GM19455 (cell line): ENCODE results near the gene IFT122.
"Not testable (repeated sequence)": the region's sequence is repeated elsewhere in the genome, so short reads cannot be mapped to it uniquely, and the experiment has no call there.

Experiments used
- ATAC-seq: cut with Tn5 transposase; IDR thresholded peaks from one replicate; pipeline ENCODE4 v1.9.1; 2021; ENCODE audit not compliant: unreplicated experiment

Gene IFT122

DNA sequence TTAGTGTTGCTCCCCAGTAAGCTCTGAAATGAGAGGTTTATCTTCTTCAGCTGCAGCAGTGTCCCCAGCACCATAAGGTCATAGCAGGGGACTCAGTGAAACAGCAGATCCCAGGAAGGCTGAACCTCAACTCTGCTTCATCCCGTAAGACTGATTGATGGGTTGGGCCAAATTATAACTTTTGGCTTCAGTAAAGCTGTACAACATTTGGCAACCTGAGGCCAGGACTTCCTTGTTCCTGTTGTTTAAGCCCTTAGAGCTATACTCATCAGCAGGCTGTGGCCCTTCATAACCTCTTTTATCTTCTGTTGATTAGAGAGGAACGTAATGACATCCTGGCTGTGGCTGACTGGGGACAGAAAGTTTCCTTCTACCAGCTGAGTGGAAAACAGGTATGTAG, 29.0 kb downstream of the IFT122 start:
- no peak for ATAC-seq

DNA sequence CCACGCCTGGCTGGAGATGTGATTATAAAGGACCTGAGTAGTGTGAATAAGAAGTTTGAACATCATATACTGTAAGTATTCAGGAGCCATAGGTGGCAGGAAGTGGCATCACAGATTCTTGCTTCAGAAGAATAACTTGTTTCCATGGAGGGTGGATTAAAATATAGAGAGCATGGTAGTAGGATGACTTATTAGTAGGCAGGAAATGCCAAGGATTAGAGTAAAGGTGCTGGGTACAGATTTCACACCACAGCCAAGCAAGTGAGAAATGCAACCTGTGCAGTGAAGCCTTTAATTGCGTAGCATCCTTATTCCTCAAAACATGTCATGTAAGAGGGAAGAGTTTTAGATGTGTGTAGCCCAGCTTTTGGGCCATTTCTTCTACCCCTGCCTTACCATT, 30.8 kb downstream of the IFT122 start:
- no peak for ATAC-seq

DNA sequence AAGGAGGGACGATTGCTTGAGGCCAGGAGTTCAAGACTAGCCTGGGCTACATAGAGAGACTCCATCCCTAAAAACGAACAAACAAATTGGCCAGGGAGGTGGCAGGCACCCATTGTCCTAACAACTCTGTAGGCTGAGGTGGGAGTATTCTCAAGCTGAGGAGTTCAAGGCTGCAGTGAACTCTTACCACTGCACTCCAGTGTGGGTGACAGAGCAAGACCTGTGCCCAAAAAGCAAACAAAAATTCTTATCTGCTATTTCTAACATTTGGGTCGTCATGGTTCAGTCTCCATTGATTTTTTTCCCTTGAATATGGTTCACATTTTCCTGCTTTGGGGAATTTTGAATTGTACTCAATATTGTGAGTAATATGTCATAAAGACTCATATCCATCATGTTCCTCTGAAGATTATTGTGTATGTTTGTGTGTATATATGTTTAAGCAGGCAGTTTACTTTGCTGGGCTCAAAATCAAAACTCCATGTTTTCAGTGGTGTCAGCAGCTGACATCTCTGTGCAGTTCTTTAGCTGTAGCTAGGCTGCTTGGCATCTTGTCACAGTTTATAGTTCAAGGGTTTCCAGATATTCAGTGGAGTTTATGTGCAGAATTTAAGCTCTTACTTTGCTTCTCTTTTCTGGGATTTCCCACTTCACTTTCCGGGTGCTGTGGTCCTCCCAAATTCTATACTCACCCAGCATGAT, 33.2 kb downstream of the IFT122 start:
- no peak for ATAC-seq

DNA sequence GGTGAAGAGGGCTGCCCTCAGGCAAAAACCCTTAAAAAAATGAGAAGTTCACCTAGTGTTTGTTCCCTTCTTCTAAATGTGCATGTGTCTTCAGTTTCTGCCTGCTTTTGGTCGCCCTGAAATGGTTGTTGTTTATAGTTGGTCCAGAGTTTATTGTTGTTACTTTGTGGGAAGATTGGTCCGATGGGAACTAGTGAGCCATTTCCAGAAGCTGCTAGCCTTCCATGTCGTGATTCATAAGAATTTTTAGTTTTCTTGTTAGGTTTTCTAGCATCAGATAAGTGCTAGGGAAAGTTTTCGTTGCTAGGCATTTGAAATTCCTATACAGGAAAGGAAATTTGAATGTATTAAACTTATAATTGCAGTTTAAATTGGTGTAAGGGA, 33.7 kb downstream of the IFT122 start:
- ATAC-seq = no peak

DNA sequence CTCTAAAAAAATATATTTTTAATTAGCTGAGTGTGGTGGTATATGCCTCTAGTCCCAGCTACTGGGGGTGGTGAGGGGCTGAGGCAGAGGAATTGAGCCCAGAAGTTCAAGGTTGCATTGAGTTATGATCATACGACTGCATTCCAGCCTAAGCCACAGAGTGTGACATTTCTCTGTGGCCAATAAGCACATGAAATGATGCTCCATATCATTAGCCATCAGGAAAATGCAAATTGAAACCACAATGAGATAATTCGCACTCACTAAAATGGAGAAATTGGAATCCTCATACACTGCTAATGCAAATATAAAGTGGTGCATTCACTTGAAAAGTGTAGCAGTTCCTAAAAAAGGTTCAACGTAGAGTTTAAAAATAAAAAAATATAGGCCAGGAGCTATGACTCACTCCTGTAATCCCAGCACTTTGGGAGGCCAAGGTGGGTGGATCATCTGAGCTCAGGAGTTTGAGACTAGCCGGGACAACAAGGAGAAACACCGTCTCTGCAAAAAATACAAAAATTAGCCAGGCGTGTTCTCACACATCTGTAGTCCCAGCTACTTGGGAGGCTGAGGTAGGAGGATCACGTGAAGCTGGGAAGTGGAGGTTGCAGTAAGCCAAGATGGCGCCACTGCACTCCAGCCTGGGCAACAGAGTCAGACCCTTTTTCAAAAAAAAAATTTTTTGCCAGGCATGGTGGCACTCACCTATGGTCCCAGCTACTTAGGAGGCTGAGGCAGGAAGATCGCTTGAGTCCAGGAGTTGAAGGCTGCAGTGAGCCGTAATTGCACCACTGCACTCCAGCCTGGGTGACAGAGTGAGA, 35.2 kb downstream of the IFT122 start:
- no peak for ATAC-seq

DNA sequence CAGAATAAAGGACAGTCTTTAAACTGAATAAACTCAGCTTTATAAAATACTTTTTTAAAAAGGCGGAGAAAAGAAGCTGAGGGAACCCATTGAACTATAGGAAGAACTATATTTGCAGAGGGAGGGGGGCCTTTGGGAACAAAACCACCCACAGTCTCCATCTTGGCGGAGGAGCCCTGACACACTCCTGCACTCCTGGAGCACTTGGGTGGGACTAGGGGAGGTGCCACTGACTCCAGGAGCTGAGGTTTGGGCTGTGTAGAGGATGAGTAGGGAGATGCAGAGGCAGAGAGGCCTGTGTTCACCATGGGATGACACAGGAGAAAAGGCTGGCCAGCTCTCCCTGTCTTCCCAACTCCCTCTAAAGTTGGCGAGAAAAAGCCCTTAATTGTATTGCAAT, 35.8 kb downstream of the IFT122 start:
- no peak for ATAC-seq

DNA sequence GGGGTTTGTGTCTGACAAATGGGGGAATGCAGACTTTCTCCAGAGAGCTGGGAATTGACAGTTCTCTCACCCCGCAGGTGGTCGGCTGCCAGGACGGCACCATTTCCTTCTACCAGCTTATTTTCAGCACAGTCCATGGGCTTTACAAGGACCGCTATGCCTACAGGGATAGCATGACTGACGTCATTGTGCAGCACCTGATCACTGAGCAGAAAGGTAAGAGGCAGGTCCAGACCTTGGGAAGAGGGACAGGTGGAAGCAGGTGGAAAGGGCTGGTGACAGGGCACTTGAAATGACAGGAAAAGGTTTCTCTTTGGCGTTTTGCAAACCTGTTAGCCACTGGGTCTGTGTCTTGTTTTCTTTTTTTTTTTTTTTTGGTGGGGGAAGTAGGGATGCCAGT, 36.6 kb downstream of the IFT122 start:
- no peak for ATAC-seq

DNA sequence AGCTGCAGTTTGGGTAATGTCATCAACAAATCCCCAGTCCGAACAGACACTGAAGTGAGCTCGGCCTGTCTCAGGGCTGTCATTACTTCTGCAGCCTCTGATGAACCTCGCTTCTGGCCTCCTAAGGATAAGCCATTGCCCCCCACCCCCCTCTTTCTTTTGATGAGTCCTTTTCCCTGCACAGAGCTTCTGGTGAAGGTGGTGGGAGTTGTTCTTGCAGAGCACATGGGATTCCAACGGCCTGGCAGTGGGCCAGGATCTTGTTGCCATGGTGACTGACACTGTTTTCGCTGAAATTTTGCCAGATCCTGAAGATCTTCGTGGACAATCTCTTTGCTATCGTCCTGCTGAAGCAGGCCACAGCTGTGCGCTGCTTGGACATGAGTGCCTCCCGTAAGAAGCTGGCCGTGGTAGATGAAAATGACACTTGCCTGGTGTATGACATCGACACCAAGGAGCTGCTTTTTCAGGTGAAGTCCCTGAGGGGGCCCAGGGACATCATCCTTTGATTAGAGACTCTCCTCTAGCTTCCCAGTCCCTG, 41.3 kb downstream of the IFT122 start:
- ATAC-seq = not testable (repeated sequence)

DNA sequence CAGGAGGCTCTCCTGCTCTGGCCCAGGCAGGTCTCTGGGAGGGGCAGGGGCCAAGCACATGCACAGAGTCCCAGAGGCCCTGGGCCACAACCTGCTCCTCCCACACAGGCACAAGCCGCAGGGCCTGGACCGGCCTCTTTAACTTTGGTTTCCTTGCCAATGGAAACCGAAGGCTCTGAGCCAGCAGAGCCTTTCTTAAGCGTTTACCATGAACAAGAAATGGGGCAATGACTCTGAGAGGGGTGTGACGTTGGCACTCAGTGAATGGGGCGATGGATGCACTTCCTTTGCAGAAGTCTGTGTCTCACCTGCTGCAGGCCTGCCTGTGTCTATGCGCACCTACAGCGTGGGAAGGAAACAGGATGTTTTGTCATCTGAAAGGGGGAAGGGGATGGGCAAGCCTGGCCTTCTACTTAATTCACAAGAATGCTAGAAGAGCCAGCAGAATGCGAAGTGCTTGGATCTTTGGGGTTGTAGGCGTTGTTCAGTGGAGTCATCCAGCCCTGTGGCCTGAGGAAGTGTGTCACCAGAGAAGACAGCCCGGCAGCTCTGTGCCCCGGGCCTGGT, 41.8 kb downstream of the IFT122 start:
- ATAC-seq = no peak

DNA sequence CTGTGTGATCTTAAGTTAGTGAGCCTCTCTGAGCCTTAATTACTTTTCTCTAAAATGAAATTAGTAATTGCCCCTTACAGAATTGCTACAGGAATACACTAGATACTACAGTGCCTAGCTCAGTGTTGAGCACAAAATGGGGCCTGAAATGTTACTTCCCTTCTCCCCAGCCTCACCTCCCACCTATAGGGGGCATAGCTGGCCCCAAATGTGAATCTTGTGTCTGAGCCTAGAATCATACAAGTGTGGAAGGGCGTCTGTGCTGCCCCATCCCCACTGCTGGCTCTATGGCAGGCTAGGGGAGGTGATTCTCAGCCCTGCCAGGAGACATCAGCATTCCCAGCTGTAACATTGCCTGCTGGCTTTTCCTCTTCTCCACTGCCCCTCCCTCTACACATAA, 42.7 kb downstream of the IFT122 start:
- ATAC-seq = no peak

DNA sequence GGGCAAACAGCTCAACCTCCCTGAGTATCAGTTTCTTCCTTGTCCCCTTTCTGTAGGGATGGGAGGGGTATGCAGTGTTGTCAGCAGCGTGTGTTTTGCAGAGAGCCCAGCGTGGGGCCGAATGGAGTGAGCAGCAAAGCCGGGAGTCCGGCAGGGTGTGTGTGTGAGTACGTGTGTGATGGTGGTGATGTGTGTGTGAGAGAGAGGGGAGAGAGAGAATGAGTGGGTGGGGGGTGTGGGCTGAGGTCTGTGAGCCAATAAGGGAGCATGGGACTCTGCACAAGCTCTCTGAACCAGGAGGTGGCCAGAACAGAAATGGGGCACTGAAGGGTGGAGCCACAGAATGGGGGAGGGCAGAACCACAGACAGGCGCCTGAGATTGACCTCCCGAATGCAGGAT, 43.8 kb downstream of the IFT122 start:
- no peak for ATAC-seq

DNA sequence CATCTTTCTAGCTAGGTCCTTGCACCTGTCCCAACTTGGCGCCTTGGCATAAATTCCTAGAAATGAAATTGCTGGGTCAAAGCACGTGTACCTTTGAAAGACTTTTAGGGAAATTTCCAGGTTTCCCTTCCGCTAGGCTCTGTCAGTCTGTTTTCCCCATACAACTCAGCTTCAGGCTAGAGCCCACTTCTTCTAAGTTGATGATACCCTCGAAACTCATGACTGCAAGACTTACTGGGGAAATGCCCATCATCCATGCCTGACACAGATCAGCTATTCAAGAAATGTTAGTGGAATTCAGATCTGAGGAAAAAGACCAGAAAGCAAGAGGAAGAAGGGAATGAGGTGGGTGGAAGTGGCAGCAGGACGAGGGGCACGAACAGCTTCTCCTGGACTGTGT, 45.1 kb downstream of the IFT122 start:
- ATAC-seq = not testable (repeated sequence)

DNA sequence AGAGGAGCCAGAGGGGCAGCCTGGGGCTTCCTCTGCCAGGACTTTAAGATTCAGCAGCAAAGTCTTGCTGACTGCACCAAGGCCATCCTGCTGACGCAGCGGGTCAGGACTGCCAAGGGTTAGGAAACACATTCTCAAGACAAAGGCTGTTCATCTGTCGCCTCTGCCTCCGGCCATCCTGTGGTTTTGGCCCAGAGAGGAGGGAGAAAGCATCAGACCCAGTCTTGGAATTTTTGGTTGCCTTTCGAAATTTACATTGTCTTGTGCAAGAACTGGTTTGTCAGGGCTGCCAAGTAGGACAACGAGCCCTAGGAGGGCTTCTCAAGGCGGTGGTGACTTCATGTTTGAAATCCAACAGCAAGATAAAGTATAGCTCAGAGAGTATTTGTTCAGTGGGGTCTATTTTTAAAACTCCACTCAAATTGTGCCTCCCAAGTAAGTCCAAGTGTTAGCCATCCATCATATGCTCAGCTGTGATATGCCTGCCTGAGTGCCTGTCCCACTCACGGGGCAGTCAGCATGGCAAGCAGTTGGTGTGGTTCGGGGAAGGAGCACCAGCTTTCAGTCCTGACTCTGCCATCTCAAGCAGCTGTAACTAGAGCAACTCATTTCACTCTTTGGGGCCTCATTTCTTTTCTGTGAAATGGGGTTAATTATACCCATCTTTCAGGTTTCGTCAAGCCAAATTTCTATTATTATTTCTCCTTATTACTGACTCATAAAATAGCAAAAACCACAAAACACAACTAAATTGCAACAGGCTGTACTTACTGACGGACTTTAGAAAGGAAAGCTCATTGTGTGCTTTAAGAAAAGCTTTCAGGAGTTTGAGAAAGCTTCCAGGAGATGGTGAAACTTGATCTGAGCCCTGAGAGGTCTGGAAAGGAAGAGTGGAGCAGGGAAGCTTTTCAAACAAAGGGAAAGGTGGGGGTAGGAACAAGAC, 46.0 kb downstream of the IFT122 start:
- peak; percentile 49 for ATAC-seq

DNA sequence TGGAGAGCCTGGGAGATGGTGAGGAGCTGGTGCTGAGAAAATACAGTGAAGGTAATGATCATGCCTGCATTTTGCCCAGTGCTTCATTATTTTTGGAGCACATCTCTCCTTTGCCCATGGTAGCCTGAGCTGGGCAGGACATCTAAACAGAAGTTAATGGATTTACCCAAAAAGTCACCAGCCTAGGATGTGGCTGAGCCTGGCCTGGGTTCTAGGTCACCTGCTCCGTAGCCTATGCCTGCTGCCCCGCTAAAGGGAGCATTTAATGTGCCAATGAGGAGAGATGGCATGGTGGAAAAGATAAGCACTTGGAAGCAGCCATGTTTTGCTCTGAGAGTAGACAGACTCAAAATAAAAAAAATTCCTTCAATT, 46.6 kb downstream of the IFT122 start:
- no peak for ATAC-seq

DNA sequence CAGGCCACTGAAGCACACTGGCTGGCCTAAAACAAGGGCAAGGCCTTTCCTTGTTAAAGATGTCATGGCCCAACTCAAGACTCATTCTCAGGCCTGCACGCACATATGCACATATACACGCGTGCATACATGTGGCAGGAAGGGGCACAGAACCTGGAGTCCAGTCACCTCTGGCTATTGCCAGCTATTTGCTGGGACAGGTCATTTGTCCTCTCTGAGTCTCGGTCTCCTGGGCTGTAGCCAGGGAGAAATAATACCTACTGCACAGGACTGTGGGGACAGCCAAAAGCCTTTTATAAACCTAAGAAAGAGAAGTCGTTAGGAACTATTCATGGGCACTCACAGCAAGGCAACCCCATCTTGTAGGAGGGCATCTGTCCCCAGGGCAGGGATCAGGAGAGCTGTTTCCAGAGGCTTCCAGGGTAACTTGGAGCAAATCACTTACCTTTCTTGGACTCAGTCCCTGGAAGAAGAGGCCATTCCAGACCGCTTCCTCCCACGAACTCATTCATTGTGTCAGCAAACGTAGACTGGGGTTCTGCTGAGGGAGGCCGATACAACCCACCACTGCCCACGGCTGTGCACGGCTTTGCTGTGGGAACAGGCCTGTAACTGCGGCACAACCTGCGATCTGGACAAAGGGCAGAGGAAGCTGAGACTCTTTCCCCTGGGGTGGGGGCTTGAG, 47.3 kb downstream of the IFT122 start:
- no peak for ATAC-seq

DNA sequence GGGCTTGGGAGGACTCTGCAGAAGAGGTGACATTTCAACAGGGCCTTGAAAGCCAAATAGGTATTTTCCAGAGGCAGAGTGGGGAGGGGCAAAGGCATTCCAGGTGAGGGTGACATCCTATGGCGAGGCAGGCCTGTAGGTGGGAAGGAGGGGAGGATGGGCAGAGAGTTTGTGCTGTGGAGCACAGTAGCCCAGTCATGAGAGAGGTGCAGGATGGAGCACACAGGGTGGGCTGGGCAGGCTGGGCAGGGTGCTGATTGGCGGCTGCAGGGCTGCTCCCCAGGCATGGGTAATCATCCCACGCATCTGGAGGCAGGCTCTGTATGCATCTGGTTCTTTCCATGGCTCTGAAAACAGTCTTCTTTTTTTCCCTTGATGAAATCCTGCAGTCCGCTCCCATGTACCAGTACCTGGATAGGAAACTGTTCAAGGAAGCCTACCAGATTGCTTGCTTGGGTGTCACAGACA, 47.9 kb downstream of the IFT122 start:
- ATAC-seq = not testable (repeated sequence)

DNA sequence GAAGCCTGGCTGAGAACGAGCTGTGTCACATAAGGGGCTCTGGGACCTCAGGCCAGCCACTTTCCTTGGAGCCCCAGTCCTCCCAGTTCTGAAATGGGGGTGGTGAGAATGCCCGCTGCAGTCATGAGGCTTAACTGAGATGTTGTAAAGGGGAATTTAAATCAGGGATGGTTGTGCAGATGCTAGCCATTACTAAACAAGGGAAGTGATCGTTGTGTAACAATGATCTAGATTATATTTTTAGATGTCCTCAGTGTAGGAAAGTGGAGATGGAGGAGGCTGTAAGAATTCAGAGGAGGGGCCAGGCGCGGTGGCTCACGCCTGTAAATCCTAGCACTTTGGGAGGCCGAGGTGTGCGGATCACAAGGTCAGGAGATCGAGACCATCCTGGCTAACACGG, 49.2 kb downstream of the IFT122 start:
- not testable (repeated sequence) for ATAC-seq

DNA sequence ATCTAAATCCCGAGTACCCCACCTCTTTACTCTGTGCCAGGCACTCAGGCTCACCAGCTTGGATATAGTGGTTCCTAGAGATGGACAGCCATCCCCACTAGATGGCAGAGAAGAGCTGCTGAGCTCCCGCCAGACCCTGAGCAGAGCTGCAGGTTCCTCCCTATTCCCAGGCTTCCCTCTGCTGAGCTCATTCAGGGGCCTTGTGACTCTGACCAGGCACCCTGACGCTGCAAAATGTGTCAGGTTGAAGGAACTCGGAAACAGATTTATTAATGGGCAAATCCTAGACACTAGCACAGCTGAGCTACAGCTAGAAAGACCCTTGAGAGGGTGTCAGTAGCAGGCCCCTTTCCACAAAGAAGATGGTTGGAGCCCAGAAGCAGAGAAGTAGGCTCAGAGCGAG, 50.2 kb downstream of the IFT122 start:
- no peak for ATAC-seq

DNA sequence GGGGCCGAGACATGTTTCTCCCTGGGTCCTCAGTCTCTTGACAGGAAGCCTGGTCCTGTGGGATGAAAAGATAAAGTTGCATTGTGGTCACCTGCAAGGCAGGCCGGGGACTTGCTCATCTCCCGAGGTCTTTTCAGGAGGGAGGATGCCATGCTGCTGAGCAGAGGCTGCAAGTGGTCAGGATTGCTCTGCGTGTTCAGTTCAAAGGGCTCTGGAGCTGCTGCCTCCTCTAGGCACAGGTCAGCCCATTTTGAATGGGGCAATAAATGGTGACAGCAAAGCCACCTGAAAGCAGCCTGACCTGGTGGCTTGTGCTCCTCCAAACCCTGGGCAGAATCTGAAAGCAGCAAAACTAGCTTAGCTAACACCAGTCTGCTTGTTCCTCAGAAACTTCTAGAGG, 51.1 kb downstream of the IFT122 start:
- ATAC-seq = not testable (repeated sequence)

DNA sequence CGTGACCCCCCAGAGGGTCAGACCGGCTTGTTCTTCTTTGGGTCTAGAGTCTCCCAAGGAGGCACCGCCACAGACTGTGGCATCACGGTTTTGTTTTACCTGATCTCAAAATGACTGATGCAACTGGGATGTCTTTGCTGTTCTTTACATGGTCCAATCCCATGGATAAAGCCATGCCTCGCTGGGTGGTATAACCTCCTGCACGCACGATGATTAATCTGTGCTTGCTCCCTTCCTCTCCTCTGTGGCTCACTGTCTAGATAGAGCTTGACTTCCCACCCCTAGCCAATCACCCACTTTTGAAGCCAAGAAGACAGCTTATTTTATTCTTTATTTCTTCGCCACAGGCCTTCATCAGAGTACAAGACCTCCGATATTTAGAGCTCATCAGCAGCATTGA, 51.8 kb downstream of the IFT122 start:
- no peak for ATAC-seq
